GM12892 (cell line): ENCODE data around the gene TINAGL1.

ENCODE experiments used
- POLR2A ChIP-seq: IDR thresholded peaks from 2 replicates; pipeline ENCODE4 v1.6.1; 2011; ENCODE audit warnings: low read depth, low read length, control low read depth
- POLR2AphosphoS5 ChIP-seq: IDR thresholded peaks from 2 replicates; pipeline ENCODE4 v1.6.1; 2011; ENCODE audit warnings: low read depth, low read length, control low read depth
- TAF1 ChIP-seq: IDR thresholded peaks from 2 replicates; pipeline ENCODE4 v1.6.1; 2011; ENCODE audit warnings: low read depth, mild to moderate bottlenecking, control low read depth, low read length, borderline replicate concordance

DNA sequence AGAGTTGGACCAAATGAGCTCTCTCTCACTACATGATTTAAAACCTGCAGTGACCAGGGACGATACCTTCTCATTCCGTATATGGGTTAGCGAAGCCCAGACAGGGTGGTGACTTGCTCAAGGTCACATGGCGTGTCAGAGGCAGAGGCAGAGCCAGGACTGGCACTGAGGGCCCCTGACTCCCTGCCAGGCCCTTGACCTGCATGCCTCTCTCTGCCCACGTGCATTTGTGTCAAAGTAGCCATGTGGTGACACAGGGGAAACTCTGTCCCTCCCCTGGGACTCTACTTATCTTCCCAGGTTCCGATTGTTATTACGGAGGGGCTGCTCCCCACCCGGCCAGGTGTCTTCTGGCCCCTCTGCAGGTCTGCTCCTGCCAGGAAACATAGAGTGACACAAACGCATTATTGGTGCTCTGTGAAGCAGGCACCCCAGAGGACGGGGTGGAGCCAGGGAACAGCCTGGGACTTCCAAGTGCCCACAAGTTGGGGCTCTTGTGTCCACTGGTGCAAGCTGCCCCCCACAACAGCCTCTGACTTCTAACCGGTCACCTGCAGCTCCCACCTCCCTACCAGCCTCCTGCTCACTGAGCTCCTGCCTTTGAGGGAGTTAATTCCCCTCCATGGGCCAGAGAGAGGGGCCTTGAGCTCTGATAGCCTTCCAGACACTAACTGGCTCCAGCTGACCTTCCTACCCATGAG, 7.3 kb upstream of the TINAGL1 start:
- TF ChIP-seq POLR2AphosphoS5 = no peak
- no peak for TF ChIP-seq POLR2A
- TF ChIP-seq TAF1 = no peak
